ENCODE data around the gene DAB2IP.
"Not testable (repeated sequence)": the region's sequence is repeated elsewhere in the genome, so short reads cannot be mapped to it uniquely, and the experiment has no call there.

- TF ChIP-seq CTCF (conservative IDR thresholded peaks at IDR 0.05; ENCODE audit: low read length); EZH2phosphoT487 (IDR thresholded peaks at IDR 0.05; ENCODE audit: borderline replicate concordance): not testable (repeated sequence)
Observed at GRCh38 chr9:121741919-121742283, 90.5 kb downstream of the DAB2IP start.
